ENCODE measurements around the gene FBRSL1. TPM values are rescaled to one million over a fixed set of nuclear protein-coding genes. Genes with fewer than 3 reads are reported as not detected.

FBRSL1 gene
- total RNA-seq, 4 donors from 2014 or later, result 23.3 to 306 (median 49.7) TPM

DNA sequence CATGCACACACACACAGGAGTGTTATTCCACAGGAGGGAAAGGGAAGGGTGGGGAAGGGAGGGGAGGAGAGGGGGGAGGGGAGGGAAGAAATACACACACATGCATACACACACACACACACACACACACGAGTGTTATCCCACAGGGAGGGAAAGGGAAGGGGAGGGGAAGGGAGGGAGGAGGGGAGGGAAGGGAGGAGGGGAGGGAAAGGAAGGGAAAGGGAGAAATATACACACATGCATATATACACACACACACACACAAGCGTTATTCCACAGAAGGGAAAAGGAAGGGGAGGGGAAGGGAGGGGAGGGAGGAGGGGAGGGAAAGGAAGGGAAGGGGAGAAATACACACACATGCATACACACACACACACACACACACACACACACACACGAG, 19.6 kb upstream of the FBRSL1 start:
- intact Hi-C loops (cut with DNase I; ENCODE audit: low total_unique reads), result no loop called here
- TF ChIP-seq, protein P1, sequence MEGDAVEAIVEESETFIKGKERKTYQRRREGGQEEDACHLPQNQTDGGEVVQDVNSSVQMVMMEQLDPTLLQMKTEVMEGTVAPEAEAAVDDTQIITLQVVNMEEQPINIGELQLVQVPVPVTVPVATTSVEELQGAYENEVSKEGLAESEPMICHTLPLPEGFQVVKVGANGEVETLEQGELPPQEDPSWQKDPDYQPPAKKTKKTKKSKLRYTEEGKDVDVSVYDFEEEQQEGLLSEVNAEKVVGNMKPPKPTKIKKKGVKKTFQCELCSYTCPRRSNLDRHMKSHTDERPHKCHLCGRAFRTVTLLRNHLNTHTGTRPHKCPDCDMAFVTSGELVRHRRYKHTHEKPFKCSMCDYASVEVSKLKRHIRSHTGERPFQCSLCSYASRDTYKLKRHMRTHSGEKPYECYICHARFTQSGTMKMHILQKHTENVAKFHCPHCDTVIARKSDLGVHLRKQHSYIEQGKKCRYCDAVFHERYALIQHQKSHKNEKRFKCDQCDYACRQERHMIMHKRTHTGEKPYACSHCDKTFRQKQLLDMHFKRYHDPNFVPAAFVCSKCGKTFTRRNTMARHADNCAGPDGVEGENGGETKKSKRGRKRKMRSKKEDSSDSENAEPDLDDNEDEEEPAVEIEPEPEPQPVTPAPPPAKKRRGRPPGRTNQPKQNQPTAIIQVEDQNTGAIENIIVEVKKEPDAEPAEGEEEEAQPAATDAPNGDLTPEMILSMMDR (IDR thresholded peaks at IDR 0.05), result no peak
- no peak for TF ChIP-seq POLR2A (IDR thresholded peaks at IDR 0.05)
- TF ChIP-seq EP300 (IDR thresholded peaks at IDR 0.05; ENCODE audit: low read depth), result no peak
- TF ChIP-seq POLR2AphosphoS5 (IDR thresholded peaks at IDR 0.05), result no peak
- DNase-seq, result no peak

DNA sequence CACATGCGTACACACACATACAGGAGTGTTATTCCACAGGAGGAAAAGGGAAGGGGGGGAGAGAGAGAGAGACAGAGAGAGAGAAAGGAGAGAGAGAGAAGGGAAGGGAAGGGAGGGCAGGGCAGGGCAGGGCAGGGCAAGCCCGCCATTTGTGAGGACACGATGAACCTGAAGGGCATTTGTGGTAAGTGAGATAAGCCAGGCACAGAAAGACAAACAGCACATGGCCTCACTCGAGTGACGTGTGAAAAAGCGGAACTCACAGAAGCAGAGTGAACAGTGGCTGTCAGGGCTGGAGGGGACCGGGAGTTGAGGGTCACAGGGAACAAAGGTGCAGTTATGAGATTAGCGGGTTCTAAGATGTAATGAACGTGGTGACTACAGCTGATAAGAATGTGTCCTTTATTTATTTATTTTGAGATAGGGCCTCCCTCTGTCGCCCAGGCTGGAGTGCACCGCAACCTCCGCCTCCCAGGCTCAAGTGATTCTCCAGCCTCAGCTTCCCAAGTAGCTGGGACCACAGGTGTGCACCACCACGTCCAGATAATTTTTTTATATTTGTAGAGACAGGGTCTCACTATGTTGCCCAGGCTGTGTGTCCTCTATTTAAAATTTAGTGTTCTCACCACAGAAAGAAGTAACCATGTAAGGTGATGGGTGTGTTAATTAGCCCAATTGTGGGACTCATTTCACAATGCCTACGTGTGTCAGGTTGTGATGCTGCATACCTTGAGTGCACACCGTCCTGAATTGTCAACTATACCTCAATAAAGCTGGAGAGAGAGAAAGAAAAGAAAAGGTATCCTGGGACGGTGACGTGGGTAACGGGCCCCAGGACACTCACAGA, 18.7 kb upstream of the FBRSL1 start:
- Histone ChIP-seq H3K36me3 (no peaks in the 10 kb centered on the region), H3K27me3 (peaks cover 20% of the 10 kb centered on the region), H3K9me3 (no peaks in the 10 kb centered on the region), H3K4me3 (no peak overlapping the region), H3K27ac (peak overlapping the region in 1 of 4 donors; percentile 30), H3K4me1 (no peaks in the 10 kb centered on the region)
- intact Hi-C loops (cut with DNase I; ENCODE audit: low total_unique reads) (no loop called here), in situ Hi-C loops (cut with MboI; ENCODE audit: low pct_ligation_motif_present in 1 of 4, low pct_unique_long_range_greater_than_20kb in 1 of 4, low sequenced_read_pairs in 3 of 4) (no loop called here)
- 50 to 64% methylated on average over 6 to 18 of the region's 18 CpGs for WGBS, 2 donors (ENCODE audit: low coverage in 1 of 2)
- peak; percentile 40 for DNase-seq
- no peak for TF ChIP-seq POLR2AphosphoS5 (IDR thresholded peaks at IDR 0.05)
- TF ChIP-seq, protein P1 (IDR thresholded peaks at IDR 0.05), result no peak
- TF ChIP-seq POLR2A (IDR thresholded peaks at IDR 0.05), result no peak
- TF ChIP-seq EP300 (IDR thresholded peaks at IDR 0.05; ENCODE audit: low read depth), result no peak

More for the DNA sequence above, 19.6 kb upstream of the FBRSL1 start:
- Histone ChIP-seq H3K27ac (no peak overlapping the region), H3K4me3 (no peak overlapping the region), H3K9me3 (no peaks in the 10 kb centered on the region), H3K4me1 (no peaks in the 10 kb centered on the region), H3K36me3 (no peaks in the 10 kb centered on the region), H3K27me3 (peaks cover 23% of the 10 kb centered on the region)
- no CpG with 5 or more reads among the region's 3 CpGs for WGBS, 2 donors (ENCODE audit: low coverage in 1 of 2)
- in situ Hi-C loops (cut with MboI; ENCODE audit: low pct_ligation_motif_present in 1 of 4, low pct_unique_long_range_greater_than_20kb in 1 of 4, low sequenced_read_pairs in 3 of 4), result no loop called here

DNA sequence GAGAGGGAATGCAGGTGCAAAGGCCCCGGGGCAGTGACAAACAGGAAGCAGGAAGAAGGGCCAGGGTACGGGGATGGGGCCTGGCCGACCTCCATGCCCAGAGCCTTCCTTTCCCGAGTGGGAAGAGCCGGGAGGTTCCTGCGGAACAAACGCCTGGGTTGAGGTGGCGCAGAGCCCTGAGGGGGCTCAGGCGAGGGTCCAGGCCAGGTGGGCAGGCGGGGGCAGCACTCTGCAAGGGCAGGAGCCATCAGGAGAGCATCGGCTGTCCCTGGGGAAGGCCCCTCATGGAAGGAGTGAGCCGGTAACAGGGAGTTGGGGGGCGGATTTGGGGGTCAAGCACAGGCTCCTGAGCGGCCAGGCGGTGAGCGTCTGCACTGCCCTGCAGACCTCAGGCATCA, 18.1 kb upstream of the FBRSL1 start:
- Histone ChIP-seq H3K4me1 (no peaks in the 10 kb centered on the region), H3K9me3 (no peaks in the 10 kb centered on the region), H3K4me3 (no peak overlapping the region), H3K36me3 (no peaks in the 10 kb centered on the region), H3K27me3 (peaks cover 17% of the 10 kb centered on the region), H3K27ac (peak overlapping the region in 1 of 4 donors; percentile 30)
- in situ Hi-C loops (cut with MboI; ENCODE audit: low pct_ligation_motif_present in 1 of 4, low pct_unique_long_range_greater_than_20kb in 1 of 4, low sequenced_read_pairs in 3 of 4), result no loop called here
- DNase-seq, result no peak
- intact Hi-C loops (cut with DNase I; ENCODE audit: low total_unique reads), result no loop called here
- TF ChIP-seq POLR2A (IDR thresholded peaks at IDR 0.05) (no peak), EP300 (IDR thresholded peaks at IDR 0.05; ENCODE audit: low read depth) (no peak), POLR2AphosphoS5 (IDR thresholded peaks at IDR 0.05) (no peak)
- TF ChIP-seq, protein P1 (IDR thresholded peaks at IDR 0.05), result no peak
- WGBS, 2 donors (ENCODE audit: low coverage in 1 of 2), result 82 to 85% methylated on average over 11 to 16 of the region's 16 CpGs

DNA sequence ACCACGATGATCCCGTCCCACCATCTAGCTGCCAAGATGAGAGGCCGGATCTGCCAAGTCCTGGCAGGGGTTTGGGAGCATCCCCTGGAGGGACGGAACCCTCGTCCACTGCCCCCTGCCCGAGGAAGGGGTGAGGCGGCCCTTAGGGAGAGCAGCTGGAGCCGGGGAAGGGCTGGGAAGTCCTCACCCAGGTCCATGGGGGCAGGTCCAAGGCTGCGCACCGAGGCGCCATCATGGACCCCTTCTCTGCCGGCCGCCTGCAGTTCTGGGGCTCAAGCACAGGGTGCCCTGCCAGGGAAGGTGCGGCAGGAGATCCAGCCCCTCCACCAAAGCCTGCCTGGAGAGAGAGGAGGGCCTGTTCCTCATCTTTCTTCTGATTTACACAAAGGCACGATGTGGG, 17.6 kb upstream of the FBRSL1 start:
- DNase-seq, result no peak
- TF ChIP-seq POLR2A (IDR thresholded peaks at IDR 0.05) (no peak), EP300 (IDR thresholded peaks at IDR 0.05; ENCODE audit: low read depth) (no peak), POLR2AphosphoS5 (IDR thresholded peaks at IDR 0.05) (no peak)
- Histone ChIP-seq H3K4me3 (no peak overlapping the region), H3K27ac (no peak overlapping the region), H3K9me3 (no peaks in the 10 kb centered on the region), H3K27me3 (peaks cover 12% of the 10 kb centered on the region), H3K36me3 (no peaks in the 10 kb centered on the region), H3K4me1 (no peaks in the 10 kb centered on the region)
- WGBS, 2 donors (ENCODE audit: low coverage in 1 of 2), result 71% methylated on average over 15 of the region's 15 CpGs; no CpG with 5 or more reads in 1 of the 2 donors
- intact Hi-C loops (cut with DNase I; ENCODE audit: low total_unique reads) (no loop called here), in situ Hi-C loops (cut with MboI; ENCODE audit: low pct_ligation_motif_present in 1 of 4, low pct_unique_long_range_greater_than_20kb in 1 of 4, low sequenced_read_pairs in 3 of 4) (no loop called here)

Data from transverse colon (tissue), 4 donors.